ENCODE data around the gene TNPO3.

DNA sequence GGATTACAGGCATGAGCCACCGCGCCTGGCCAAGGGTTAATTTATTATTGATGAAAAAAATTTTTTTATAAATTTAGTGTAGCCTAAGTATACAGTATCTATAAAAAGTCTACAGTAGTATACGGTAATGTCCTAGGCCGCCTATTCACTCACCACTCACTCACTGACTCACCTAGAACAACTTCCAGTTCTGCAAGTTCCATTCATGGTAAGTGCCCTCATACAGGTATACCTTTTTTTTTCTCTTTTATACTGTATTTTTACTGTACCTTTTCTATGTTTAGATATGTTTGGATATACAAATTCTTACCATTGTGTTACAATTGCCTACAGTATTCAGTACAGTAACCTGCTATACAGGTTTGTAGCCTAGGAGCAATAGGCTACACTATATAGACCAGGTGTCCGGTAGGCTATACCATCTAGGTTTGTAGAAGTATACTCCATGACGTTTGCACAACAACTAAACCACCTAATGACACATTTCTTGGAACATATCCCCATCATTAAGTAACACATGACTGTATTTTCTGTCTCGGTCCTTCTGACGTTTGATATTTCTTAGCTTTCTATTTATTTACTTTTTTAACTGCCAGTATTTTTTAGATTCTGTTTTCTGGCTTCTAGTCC, 93.8 kb downstream of the TNPO3 start:
- TF ChIP-seq, protein P1, sequence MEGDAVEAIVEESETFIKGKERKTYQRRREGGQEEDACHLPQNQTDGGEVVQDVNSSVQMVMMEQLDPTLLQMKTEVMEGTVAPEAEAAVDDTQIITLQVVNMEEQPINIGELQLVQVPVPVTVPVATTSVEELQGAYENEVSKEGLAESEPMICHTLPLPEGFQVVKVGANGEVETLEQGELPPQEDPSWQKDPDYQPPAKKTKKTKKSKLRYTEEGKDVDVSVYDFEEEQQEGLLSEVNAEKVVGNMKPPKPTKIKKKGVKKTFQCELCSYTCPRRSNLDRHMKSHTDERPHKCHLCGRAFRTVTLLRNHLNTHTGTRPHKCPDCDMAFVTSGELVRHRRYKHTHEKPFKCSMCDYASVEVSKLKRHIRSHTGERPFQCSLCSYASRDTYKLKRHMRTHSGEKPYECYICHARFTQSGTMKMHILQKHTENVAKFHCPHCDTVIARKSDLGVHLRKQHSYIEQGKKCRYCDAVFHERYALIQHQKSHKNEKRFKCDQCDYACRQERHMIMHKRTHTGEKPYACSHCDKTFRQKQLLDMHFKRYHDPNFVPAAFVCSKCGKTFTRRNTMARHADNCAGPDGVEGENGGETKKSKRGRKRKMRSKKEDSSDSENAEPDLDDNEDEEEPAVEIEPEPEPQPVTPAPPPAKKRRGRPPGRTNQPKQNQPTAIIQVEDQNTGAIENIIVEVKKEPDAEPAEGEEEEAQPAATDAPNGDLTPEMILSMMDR (IDR thresholded peaks at IDR 0.05), result no peak
- TF ChIP-seq RAD21 (IDR thresholded peaks at IDR 0.05; ENCODE audit: low read length) (no peak), RFX5 (IDR thresholded peaks at IDR 0.05; ENCODE audit: low read length) (no peak), MAX (IDR thresholded peaks at IDR 0.05; ENCODE audit: low read depth) (no peak), RCOR1 (IDR thresholded peaks at IDR 0.05; ENCODE audit: low read length) (no peak), POLR2AphosphoS5 (IDR thresholded peaks at IDR 0.05; ENCODE audit: low read depth, low read length) (no peak), EZH2phosphoT487 (IDR thresholded peaks at IDR 0.05; ENCODE audit: borderline replicate concordance, low read depth) (no peak)

All from SK-N-SH (cell line).